WTC11 (cell line): ENCODE results near the gene IQCK. TPM values are rescaled to one million over a fixed set of nuclear protein-coding genes. Genes with fewer than 3 reads are reported as not detected.

Experiments used
- ATAC-seq: fragments of 200-7000 bp; cut with Tn5 transposase; 2 replicates; pipeline ENCODE4 v1.10.0; 2021; ENCODE audit warnings: mild to moderate bottlenecking, moderate library complexity
- CTCF ChIA-PET: fragments of 300-600 bp; sonication (Branson Sonifier 250); formaldehyde crosslinking; loops from one replicate; lab custom pipeline; 2021; ENCODE audit warnings: antibody characterized with exemption; lab: Charles Lee
- POLR2A ChIA-PET: fragments of 350-600 bp; sonication (Branson Sonifier 250); formaldehyde crosslinking; loops from one replicate; lab custom pipeline; 2021; ENCODE audit warnings: antibody characterized with exemption; lab: Charles Lee
- DNase-seq: peaks from one replicate; pipeline ENCODE4 v3.0.0; 2021; ENCODE audit warnings: low spot score
- H3K27ac Mint-ChIP-seq: 2 replicates; pipeline ENCODE4 v1.8.0; 2021; ENCODE audit warnings: mixed read lengths
- H3K27me3 Mint-ChIP-seq: 2 replicates; pipeline ENCODE4 v1.8.0; 2021; ENCODE audit warnings: low read depth, mild to moderate bottlenecking, moderate library complexity, mixed read lengths
- H3K36me3 Mint-ChIP-seq: 2 replicates; pipeline ENCODE4 v1.8.0; 2021; ENCODE audit warnings: mixed read lengths
- H3K4me1 Mint-ChIP-seq: 2 replicates; pipeline ENCODE4 v1.8.0; 2022; ENCODE audit warnings: mixed read lengths
- H3K4me3 Mint-ChIP-seq: 2 replicates; pipeline ENCODE4 v1.8.0; 2021; ENCODE audit warnings: mild to moderate bottlenecking, moderate library complexity, mixed read lengths
- H3K9me3 Mint-ChIP-seq: 2 replicates; pipeline ENCODE4 v1.8.0; 2021; ENCODE audit warnings: mixed read lengths
- CREM ChIP-seq: sonication (generic); formaldehyde crosslinking; IDR thresholded peaks from 2 replicates; pipeline ENCODE4 v1.8.1; 2022; ENCODE audit warnings: mild to moderate bottlenecking, missing genetic modification reagents, moderate library complexity
- FOXK1 ChIP-seq: sonication (generic); formaldehyde crosslinking; IDR thresholded peaks from 2 replicates; pipeline ENCODE4 v1.8.0; 2022; ENCODE audit warnings: mild to moderate bottlenecking, moderate library complexity, missing genetic modification reagents
- IRF2 ChIP-seq: sonication (generic); formaldehyde crosslinking; IDR thresholded peaks from 2 replicates; pipeline ENCODE4 v1.8.0; 2022; ENCODE audit warnings: low read depth, missing genetic modification reagents, borderline replicate concordance
- OVOL2 ChIP-seq: fragments of 250-450 bp; sonication (Bioruptor Pico); IDR thresholded peaks from 2 replicates; pipeline ENCODE4 v1.9.0; 2021; ENCODE audit warnings: mild to moderate bottlenecking, borderline replicate concordance
- SP1 ChIP-seq: sonication (generic); formaldehyde crosslinking; conservative IDR thresholded peaks from 2 replicates; pipeline ENCODE4 v1.8.1; 2022; ENCODE audit warnings: missing genetic modification reagents
- TCF7 ChIP-seq: sonication (generic); formaldehyde crosslinking; IDR thresholded peaks from 2 replicates; pipeline ENCODE4 v1.8.0; 2022; ENCODE audit warnings: mild to moderate bottlenecking, low read depth, missing genetic modification reagents, moderate library complexity
- ZNF121 ChIP-seq: sonication (generic); formaldehyde crosslinking; IDR thresholded peaks from 2 replicates; pipeline ENCODE4 v1.8.0; 2023; ENCODE audit warnings: missing genetic modification reagents
- total RNA-seq: library from RNA; stranded (reverse); gene quantifications from 3 replicates; pipeline ENCODE4 v1.2.3, GENCODE V29; 2021
- TF ChIP-seq, protein P1 (sequence below): sonication (generic); formaldehyde crosslinking; IDR thresholded peaks from 2 replicates; pipeline ENCODE4 v1.8.0; 2022; ENCODE audit warnings: mild to moderate bottlenecking, missing genetic modification reagents
- TF ChIP-seq, protein P2 (sequence below): sonication (generic); formaldehyde crosslinking; IDR thresholded peaks from 2 replicates; pipeline ENCODE4 v1.8.1; 2022; ENCODE audit warnings: low read depth, mild to moderate bottlenecking, moderate library complexity, missing genetic modification reagents, borderline replicate concordance
- TF ChIP-seq, protein P3 (sequence below): sonication (generic); formaldehyde crosslinking; IDR thresholded peaks from 2 replicates; pipeline ENCODE4 v1.8.1; 2023; ENCODE audit warnings: mild to moderate bottlenecking, missing genetic modification reagents, moderate library complexity
- TF ChIP-seq, protein P4 (sequence below): sonication (generic); formaldehyde crosslinking; IDR thresholded peaks from 2 replicates; pipeline ENCODE4 v1.8.0; 2022; ENCODE audit warnings: mild to moderate bottlenecking, missing genetic modification reagents
- TF ChIP-seq, protein P5 (sequence below): sonication (generic); formaldehyde crosslinking; IDR thresholded peaks from 2 replicates; pipeline ENCODE4 v1.8.1; 2022; ENCODE audit warnings: mild to moderate bottlenecking, moderate library complexity, missing genetic modification reagents
- TF ChIP-seq, protein P6 (sequence below): sonication (generic); formaldehyde crosslinking; IDR thresholded peaks from 2 replicates; pipeline ENCODE4 v1.8.0; 2023; ENCODE audit warnings: missing genetic modification reagents
- TF ChIP-seq, protein P7 (sequence below): sonication (generic); formaldehyde crosslinking; IDR thresholded peaks from 2 replicates; pipeline ENCODE4 v1.8.0; 2022; ENCODE audit warnings: mild to moderate bottlenecking, missing genetic modification reagents
- TF ChIP-seq, protein P8 (sequence below): sonication (generic); formaldehyde crosslinking; IDR thresholded peaks from 2 replicates; pipeline ENCODE4 v1.8.0; 2022; ENCODE audit warnings: mild to moderate bottlenecking, missing genetic modification reagents

The IQCK gene
- total RNA-seq, 1 experiment from 2014 or later: 5.8 TPM

DNA sequence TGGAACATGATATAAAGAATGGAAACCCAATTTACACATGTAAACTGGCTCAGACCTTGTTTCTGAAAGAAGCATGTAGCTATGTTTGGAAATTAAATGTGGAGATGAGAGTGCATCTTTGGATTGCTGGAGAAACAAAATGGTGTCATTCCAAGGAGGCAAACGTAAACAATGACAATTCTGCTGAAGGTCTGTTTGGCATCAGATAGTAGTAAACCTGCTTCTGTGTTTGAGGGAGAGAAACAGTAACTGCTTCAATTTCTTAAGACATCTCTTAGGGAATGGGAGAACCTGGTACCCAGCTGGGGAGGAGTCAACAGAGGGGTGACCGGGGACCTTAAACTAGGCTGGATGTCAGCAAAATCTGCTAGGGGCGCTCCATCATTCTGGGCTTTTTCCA, 143.1 kb downstream of the IQCK start:
- POLR2A ChIA-PET: interaction anchor here (0.6 to 2.4 kb wide), 4 partner anchors 13 to 198 kb away, joined by 4 to 13 read pairs (median 4); no protein-coding TSS in a partner anchor

DNA sequence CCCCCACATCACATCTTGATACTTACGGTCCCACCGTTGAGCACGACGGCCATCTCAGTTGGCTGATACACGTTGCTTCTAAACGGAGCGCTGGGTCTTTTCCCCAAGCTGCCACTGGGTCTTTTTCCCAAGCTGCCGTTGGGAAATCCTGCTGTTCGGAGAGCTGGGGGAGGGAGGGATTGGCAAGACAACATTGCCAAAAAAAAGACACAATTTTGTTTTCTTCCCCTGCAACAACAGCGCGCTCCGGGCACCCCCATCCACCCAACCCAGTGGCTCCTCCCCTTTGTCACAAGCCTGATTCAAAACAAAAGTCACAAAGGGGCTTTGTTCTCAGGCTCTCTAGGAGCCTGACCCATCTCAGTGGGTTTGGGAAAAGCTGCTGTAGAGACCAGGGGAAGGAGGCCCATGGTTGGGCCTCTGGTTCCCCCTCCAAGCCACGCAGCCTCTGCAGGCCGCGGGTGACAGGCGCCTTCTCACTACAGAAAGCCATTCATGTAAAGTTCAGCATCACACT, 143.8 kb downstream of the IQCK start:
- Mint-ChIP-seq H3K9me3 (no peaks in the 10 kb centered on the region), H3K36me3 (peaks cover 47% of the 10 kb centered on the region), H3K27ac (peak overlapping the region; percentile 100), H3K27me3 (no peaks in the 10 kb centered on the region), H3K4me3 (peak overlapping the region; percentile 60), H3K4me1 (peaks cover 77% of the 10 kb centered on the region)
- peak; percentile 58 for ATAC-seq
- peak; percentile 58 for DNase-seq
- CTCF ChIA-PET: interaction anchor here (1.0 to 2.4 kb wide), 8 partner anchors 10 to 306 kb away, joined by 3 to 10 read pairs (median 6); partner anchors contain the start of genes GPRC5B and VPS35L
- TF ChIP-seq FOXK1 (CRISPR knock-in tag) (0 out of 2 replicates have a peak, but pooled peaks have one; percentile 6), CREM (0 out of 2 replicates have a peak, but pooled peaks have one; percentile 19)
- TF ChIP-seq, protein P1, sequence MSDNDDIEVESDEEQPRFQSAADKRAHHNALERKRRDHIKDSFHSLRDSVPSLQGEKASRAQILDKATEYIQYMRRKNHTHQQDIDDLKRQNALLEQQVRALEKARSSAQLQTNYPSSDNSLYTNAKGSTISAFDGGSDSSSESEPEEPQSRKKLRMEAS (CRISPR knock-in tag): no peak
- POLR2A ChIA-PET: interaction anchor here (0.6 to 2.4 kb wide), 9 partner anchors 8 to 306 kb away, joined by 3 to 13 read pairs (median 4); partner anchors contain the start of genes GPRC5B and VPS35L

More for the DNA sequence above, 143.1 kb downstream of the IQCK start:
- no peak for TF ChIP-seq ZNF121 (CRISPR knock-in tag)
- Mint-ChIP-seq H3K4me3 (peak overlapping the region; percentile 60), H3K9me3 (no peaks in the 10 kb centered on the region), H3K27me3 (no peaks in the 10 kb centered on the region), H3K27ac (peak overlapping the region; percentile 100), H3K36me3 (peaks cover 50% of the 10 kb centered on the region), H3K4me1 (peaks cover 80% of the 10 kb centered on the region)
- no peak for DNase-seq
- no peak; the same call in 1 of the 2 replicates for ATAC-seq
- CTCF ChIA-PET: interaction anchor here (1.0 to 2.4 kb wide), 6 partner anchors 10 to 306 kb away, joined by 3 to 10 read pairs (median 6); partner anchors contain the start of genes GPRC5B and VPS35L

DNA sequence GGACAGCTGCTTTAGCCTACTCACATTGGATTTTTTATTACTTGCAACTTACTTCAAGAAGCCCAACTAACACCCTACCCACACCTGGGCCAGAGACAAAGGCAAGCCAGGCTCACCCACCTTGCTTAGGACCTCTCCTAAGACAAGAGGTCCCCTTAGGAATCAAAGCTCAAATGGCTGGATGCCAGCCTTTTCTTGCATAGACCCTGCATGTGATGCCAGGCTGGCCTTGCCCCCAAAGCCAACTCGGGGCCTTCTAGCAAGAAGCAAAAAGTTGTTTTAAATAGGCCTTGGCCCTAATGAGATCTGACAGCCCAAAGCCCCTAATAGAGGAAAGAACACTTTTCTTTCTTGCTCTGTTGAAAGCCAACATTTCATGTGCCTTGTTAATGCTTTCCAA, 145.9 kb downstream of the IQCK start:
- peak overlapping the region; percentile 76; the same call in 1 of the 2 replicates for H3K27ac Mint-ChIP-seq
- ChIA-PET POLR2A (interaction anchor here (1.0 to 2.4 kb wide), 2 partner anchors 146 to 308 kb away, joined by 3 to 5 read pairs; partner anchors contain the start of genes IQCK, KNOP1 and VPS35L), CTCF (interaction anchor here (1.8 kb wide), 1 partner anchor 280 kb away, joined by 5 read pairs; no protein-coding TSS in a partner anchor)
- no peak overlapping the region for H3K4me3 Mint-ChIP-seq
- DNase-seq (no peak), ATAC-seq (no peak)
- no peak for TF ChIP-seq IRF2 (CRISPR knock-in tag)
- TF ChIP-seq, protein P2, sequence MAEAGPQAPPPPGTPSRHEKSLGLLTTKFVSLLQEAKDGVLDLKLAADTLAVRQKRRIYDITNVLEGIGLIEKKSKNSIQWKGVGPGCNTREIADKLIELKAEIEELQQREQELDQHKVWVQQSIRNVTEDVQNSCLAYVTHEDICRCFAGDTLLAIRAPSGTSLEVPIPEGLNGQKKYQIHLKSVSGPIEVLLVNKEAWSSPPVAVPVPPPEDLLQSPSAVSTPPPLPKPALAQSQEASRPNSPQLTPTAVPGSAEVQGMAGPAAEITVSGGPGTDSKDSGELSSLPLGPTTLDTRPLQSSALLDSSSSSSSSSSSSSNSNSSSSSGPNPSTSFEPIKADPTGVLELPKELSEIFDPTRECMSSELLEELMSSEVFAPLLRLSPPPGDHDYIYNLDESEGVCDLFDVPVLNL: no peak
- TF ChIP-seq, protein P3, sequence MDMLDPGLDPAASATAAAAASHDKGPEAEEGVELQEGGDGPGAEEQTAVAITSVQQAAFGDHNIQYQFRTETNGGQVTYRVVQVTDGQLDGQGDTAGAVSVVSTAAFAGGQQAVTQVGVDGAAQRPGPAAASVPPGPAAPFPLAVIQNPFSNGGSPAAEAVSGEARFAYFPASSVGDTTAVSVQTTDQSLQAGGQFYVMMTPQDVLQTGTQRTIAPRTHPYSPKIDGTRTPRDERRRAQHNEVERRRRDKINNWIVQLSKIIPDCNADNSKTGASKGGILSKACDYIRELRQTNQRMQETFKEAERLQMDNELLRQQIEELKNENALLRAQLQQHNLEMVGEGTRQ: no peak
- TF ChIP-seq, protein P4, sequence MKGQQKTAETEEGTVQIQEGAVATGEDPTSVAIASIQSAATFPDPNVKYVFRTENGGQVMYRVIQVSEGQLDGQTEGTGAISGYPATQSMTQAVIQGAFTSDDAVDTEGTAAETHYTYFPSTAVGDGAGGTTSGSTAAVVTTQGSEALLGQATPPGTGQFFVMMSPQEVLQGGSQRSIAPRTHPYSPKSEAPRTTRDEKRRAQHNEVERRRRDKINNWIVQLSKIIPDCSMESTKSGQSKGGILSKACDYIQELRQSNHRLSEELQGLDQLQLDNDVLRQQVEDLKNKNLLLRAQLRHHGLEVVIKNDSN: no peak
- TF ChIP-seq OVOL2 (CRISPR knock-in tag): no peak
- H3K36me3 Mint-ChIP-seq: peaks cover 52% of the 10 kb centered on the region
- no peaks in the 10 kb centered on the region for H3K9me3 Mint-ChIP-seq
- peaks cover 66% of the 10 kb centered on the region for H3K4me1 Mint-ChIP-seq
- H3K27me3 Mint-ChIP-seq: no peaks in the 10 kb centered on the region

DNA sequence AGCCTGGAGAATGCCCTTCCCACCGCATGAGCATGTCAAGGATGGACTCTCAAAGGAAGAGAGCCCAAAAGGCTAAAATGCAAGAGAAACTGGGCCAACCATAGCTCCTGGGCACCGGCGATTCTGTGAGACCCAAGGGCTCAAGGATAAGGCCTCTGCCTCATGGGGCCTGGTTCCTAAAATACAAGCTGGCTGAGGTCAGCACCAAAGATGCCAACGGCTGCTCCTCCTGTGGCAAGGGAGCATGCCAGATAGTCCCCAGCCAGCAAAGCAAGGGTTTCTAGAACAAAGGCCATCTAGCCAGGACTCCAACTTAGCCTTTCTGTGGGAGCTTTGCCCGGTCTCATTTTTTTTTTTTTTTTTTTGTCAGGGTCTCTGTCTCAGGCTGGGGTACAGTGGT, 146.5 kb downstream of the IQCK start:
- CTCF ChIA-PET: interaction anchor here (1.8 kb wide), 1 partner anchor 281 kb away, joined by 5 read pairs; no protein-coding TSS in a partner anchor
- H3K4me1 Mint-ChIP-seq: peaks cover 61% of the 10 kb centered on the region
- no peak for ATAC-seq
- no peaks in the 10 kb centered on the region for H3K9me3 Mint-ChIP-seq
- POLR2A ChIA-PET: interaction anchor here (0.7 to 1.0 kb wide), 3 partner anchors 147 to 165 kb away, joined by 3 read pairs; partner anchors contain the start of genes IQCK and KNOP1
- H3K4me3 Mint-ChIP-seq: no peak overlapping the region
- TF ChIP-seq, protein P5, sequence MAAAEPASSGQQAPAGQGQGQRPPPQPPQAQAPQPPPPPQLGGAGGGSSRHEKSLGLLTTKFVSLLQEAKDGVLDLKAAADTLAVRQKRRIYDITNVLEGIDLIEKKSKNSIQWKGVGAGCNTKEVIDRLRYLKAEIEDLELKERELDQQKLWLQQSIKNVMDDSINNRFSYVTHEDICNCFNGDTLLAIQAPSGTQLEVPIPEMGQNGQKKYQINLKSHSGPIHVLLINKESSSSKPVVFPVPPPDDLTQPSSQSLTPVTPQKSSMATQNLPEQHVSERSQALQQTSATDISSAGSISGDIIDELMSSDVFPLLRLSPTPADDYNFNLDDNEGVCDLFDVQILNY: no peak
- TF ChIP-seq, protein P6, sequence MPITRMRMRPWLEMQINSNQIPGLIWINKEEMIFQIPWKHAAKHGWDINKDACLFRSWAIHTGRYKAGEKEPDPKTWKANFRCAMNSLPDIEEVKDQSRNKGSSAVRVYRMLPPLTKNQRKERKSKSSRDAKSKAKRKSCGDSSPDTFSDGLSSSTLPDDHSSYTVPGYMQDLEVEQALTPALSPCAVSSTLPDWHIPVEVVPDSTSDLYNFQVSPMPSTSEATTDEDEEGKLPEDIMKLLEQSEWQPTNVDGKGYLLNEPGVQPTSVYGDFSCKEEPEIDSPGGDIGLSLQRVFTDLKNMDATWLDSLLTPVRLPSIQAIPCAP (CRISPR knock-in tag): no peak
- TF ChIP-seq, protein P7, sequence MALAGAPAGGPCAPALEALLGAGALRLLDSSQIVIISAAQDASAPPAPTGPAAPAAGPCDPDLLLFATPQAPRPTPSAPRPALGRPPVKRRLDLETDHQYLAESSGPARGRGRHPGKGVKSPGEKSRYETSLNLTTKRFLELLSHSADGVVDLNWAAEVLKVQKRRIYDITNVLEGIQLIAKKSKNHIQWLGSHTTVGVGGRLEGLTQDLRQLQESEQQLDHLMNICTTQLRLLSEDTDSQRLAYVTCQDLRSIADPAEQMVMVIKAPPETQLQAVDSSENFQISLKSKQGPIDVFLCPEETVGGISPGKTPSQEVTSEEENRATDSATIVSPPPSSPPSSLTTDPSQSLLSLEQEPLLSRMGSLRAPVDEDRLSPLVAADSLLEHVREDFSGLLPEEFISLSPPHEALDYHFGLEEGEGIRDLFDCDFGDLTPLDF (CRISPR knock-in tag): no peak
- TF ChIP-seq, protein P8, sequence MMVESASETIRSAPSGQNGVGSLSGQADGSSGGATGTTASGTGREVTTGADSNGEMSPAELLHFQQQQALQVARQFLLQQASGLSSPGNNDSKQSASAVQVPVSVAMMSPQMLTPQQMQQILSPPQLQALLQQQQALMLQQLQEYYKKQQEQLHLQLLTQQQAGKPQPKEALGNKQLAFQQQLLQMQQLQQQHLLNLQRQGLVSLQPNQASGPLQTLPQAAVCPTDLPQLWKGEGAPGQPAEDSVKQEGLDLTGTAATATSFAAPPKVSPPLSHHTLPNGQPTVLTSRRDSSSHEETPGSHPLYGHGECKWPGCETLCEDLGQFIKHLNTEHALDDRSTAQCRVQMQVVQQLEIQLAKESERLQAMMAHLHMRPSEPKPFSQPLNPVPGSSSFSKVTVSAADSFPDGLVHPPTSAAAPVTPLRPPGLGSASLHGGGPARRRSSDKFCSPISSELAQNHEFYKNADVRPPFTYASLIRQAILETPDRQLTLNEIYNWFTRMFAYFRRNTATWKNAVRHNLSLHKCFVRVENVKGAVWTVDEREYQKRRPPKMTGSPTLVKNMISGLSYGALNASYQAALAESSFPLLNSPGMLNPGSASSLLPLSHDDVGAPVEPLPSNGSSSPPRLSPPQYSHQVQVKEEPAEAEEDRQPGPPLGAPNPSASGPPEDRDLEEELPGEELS: no peak
- TF ChIP-seq SP1: no peak
- no peak for TF ChIP-seq TCF7 (CRISPR knock-in tag)
- peaks cover 47% of the 10 kb centered on the region for H3K36me3 Mint-ChIP-seq
- peak overlapping the region; percentile 79; the same call in 1 of the 2 replicates for H3K27ac Mint-ChIP-seq
- no peak for DNase-seq
- no peaks in the 10 kb centered on the region for H3K27me3 Mint-ChIP-seq
